NCI-H524 (cell line): ENCODE measurements around the gene IGSF22.

Experiments used
- DNase-seq, 2 experiments: peaks; one replicate each; lab custom pipeline; 2025; lab: John Stamatoyannopoulos, UW

The IGSF22 gene

GRCh38 chr11:18743900-18744514, 18.0 kb upstream of the IGSF22 start:
- no peak for DNase-seq

DNA sequence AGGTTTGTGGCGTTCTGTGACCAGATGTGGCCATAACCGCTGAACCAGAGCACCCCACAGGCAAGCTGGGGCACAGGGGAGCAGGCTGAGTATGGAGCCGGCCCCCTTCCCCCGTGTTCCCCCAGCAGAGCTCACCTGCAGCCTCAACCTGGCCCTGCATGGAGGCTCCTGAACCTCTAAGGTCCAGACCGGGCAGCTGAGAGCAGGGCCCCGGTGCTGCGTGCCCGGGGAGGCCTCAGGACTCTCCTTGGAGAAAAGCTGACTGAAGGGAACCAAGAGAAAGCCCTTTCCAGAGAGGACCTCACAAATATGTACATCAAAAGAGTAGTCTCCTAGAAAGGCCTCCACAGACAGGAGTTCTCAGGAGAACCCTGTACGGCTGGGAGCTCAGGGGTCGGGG, 17.4 kb upstream of the IGSF22 start:
- DNase-seq, result no peak

- DNase-seq, result no peak
These were observed 15.8 kb upstream of the IGSF22 start for GRCh38 chr11:18741783-18742182.

DNA sequence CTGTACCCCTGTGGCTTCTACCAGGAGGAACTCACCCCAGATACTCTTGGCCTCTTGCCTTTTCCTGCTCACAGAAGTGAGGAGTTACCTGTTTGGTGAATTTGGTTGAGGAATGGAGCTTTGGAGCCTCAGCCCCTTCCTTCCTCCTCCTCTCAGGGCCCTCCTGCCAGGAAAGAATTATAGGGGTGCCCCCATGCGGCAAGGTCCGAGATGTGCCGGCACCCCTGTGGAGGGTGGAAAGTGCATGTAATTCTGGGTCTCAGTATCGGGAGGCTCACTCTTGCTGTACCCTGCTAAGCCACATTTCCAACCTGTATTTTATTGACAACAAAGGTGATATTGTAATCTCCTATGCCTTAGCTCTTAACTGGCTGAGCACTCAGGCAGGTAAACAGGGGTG, 13.7 kb upstream of the IGSF22 start:
- DNase-seq, result no peak

DNA sequence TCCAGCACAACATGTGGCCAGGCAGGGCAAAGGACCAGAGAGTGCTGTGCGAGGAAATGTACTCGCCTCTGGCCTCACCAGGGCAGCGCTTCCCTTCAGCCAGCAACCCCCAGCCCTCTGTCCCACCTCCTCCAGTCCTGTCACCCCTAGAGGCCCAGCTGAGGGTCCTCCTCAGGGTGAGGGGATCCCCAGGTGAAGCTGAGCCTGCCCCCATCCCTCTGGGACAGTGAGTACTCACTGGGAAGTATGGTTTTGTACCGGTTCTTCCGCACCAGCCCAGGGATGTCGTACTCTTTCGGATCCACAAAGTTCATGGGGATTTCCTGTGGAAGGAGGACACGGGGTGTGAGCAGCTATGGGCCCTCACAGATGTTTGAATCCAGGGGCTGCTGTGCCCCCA, 11.7 kb upstream of the IGSF22 start:
- no peak for DNase-seq

- no peak for DNase-seq
These were observed 10.7 kb upstream of the IGSF22 start for GRCh38 chr11:18736590-18737148.

- no peak for DNase-seq
These were observed 7.2 kb upstream of the IGSF22 start for GRCh38 chr11:18733202-18733601.

DNA sequence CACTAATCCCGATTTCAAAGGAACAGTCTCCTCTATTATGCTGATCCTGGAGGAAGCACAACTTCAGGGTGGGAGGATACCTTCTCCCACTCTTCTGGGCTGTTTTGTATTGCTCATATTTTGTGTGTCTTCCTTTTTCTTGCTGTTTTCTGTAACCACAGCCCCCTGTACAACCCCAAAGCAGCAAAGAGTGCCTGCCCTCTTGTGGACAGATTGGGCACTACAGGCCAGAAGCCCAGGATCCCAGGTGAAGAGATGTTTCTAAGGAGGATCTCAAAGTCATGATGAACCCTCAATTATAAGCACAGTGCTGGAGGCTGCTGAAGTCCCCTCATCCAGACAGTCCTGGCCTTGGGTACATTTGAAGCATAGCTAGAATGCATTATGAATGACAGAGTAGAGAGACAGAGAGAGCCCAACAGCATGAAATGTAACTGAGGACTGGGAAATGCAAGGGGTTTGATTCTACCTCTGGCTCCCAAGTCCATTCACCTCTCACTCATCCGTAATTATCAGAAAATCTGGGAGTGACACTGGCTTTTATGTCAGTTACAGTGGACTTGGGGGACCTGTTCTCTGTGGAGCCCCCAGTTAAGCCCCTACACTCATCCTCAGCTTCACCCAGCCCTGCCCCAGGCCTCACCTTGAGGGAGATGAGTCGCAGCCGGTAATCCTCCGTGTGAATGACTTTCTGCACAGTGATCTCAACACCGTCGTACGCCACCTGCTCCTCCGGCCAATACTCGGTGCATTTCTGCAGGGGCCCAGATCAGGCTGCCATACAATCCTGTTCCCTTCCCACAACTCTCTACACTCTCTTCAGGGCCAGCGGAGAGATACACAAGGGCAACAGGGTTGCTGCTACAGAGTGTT, 6.2 kb upstream of the IGSF22 start:
- peak in 1 of 2 experiments; percentile 33 for DNase-seq

DNA sequence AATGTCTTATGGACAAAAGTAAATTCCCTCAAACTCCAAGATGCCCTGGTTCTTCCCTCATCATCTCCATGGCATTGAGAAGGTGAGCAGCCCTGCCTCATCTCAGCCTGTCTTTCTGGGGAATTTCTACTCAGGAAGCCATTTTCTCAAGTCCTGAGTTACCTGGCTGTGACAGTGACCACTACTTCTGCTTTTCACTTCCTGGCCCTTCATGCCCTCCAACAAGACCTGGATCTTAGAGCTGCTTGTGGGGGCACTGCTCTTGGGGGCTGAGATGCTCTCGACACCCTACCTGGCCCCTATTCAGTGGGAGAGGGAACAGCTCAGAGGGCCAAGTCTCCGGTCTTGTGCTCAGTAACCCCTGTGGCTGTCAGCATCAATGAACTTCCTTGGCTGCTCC, 5.5 kb upstream of the IGSF22 start:
- no peak for DNase-seq

DNA sequence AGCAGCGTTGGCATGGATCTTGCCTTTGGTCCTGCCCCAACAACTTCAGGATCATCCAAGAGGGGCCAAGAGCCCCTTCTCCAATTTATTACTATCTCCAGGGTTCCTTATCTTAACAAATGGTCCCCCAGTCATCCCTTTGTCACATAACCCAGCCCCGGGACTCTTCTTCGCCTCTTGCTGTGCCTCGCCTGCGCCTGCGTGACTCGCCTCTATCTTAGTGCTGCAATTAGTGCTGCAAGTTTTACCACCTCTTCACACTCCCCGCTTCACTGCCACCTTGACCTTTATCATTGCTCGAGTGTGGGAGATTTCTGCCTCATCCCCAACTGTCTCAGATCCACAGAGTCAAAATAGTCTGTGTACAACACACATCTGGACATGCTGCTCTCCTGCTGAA, 4.0 kb upstream of the IGSF22 start:
- DNase-seq, result no peak

- no peak for DNase-seq
These were observed 3.4 kb upstream of the IGSF22 start for GRCh38 chr11:18729426-18729825.

DNA sequence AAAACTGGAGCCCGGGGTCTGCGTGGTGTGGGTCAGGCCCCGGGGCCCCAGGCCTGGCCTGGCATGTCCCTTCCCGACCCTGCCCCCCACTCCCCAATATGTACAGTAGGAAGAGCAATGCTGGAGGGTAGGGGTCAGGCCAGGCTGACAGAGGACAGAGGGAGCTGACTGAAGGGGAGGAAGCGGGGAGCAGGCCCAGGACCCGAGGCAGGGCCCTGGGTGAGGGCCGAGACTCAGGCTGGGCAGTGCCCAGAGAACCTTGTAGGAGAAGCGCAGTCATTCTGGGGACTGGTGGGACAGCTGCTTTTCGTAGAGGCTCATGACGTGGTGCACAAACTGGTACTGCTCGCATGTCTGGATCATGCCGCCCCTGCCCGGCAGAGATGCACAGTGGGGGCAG, 2.7 kb upstream of the IGSF22 start:
- DNase-seq, result no peak

GRCh38 chr11:18727479-18728236, 1.7 kb upstream of the IGSF22 start:
- DNase-seq, result peak; percentile 13 to 34

DNA sequence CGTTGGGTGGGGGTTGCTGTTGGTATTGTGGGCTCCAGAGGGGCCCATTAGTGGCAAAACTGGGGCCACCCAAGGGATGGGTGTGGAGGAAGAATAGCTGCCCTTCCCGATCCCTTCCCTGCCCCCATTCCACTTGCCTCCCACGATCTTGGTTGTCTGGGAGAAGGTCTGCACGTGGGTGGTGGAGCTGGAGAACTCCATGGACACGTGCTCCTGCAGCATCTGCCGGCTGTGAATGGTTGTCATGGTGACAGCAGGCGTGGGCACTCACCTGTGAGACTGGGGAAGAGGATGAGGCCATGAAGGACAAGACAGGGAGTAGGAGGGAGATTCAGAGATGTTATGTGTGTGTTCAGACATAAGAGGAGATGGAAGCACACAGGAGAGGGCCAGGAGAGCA, 2.0 kb downstream of the IGSF22 start:
- peak; percentile 8 to 52 for DNase-seq

DNA sequence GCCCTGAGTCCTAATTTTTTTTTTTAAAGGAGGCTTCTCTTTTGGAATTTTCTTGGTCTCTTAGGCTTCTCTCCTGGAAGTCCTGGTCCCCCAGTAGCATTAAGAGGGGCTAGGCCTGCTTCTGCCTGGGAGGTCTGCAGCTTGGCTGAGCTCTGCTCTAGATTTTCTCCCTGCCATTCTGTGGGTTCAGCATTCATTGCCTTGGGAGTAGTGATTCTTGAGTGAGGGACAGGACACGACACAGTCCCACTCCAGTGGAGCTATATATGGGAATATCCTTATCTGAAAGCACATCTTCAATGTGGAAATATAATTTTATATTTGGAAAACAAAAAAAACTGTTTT, 3.7 kb downstream of the IGSF22 start:
- no peak for DNase-seq

DNA sequence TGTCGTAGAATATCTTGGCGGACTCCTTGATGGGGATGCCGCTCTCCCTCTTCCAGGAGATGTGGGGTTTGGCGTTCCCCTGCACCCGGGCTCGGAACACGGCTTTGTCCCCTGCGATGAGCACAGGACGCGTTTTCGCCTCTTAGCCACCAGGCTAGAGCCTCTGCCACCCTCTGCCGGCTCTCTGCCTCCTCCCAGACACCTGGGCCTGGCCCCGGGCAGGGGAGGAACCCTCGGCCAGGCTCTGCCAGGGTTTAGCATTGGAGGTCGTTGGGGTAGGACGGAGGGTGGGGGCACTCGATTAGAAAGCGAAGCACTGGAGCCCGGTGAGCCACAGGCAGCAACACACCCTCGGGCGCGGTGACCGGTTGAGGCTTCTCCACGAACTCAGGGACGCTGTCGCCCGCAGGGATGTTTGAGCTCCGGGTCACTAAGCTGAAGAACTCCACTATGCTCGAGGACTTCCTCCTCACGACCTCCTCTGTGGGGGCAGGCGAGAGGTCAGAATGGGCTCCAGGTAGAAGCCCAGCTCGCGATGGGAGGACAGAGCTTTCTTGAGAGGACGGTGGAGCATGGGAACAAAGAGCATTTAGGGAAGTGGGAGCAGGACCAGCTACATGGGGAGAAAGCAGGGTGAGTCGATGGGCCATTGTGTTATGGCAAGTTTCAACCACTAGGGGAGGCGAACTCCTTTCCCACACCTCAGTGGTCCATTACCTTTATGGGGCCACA, 4.3 kb downstream of the IGSF22 start:
- DNase-seq, result peak in 1 of 2 experiments; percentile 23

DNA sequence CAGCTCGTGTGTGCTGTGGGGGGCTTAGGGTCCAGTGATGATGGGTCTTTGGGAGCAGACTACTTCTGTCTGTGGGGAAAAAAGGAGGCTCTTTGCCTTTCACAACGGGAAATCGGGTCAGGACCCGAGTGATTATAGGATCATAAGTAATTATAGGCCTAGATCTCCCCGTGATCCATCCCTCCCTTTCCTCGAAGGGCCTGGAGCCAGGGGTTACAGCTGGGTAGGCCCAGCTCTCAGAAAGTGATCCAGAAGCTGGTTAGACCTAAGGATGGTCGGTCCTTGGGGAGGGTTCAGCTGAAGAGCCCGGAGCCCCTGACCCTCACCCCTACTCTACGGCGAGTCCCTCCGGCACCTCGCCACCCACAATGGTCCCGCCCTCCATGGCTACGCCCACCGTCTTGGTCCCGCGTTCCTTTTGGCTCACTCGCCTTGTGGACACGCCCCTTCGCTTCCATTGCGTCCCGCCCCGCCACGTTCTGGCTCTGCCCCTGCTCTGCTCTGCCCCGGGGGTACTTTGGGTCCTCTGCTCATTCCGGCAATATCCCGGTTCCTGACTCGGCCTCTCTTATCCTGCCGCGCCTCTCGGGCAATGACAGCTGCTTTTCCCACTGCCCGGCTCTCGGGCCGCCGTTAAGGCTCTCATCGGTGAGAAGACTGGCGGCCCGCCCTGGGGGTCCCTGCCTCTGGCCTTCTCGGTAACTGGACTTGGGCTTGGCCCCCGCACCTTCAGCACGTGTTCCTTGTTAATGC, 5.0 kb downstream of the IGSF22 start:
- DNase-seq, result peak; percentile 19 to 71

GRCh38 chr11:18720091-18720807, 5.7 kb downstream of the IGSF22 start:
- no peak for DNase-seq

DNA sequence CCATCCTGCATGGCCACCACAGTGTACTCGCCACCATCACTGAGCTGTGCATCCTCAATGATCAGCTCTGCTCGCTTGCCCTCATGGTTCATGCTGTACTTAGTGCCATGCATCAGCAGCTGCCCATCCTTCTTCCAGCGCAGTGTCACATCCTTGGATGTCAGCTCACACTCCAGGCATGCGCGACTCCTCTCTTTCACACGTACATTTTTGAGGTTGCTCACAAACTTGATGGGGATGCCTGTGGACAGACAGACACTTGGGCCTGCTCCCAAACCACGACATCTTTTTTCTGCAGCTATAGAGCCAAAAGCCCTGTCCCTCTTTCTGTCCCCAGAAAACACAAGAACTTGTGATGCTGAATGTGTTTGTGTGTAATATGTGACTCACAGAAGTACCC, 10.5 kb downstream of the IGSF22 start:
- DNase-seq, result no peak

- no peak for DNase-seq
These were observed 11.6 kb downstream of the IGSF22 start for GRCh38 chr11:18714443-18714780.
